HEK293T (cell line): ENCODE results near the gene TUBGCP3.

Experiments used
- ARNT ChIP-seq: fragments of 450-650 bp; IDR thresholded peaks from 2 replicates; pipeline ENCODE4 v1.6.1; 2017; ENCODE audit warnings: mild to moderate bottlenecking
- BHLHE40 ChIP-seq: fragments of 450-650 bp; IDR thresholded peaks from 2 replicates; pipeline ENCODE4 v1.6.1; 2016; ENCODE audit warnings: mild to moderate bottlenecking, moderate library complexity, borderline replicate concordance
- ELF4 ChIP-seq: fragments of 450-650 bp; IDR thresholded peaks from 2 replicates; pipeline ENCODE4 v1.6.1; 2017; ENCODE audit warnings: antibody characterized with exemption
- FOXA1 ChIP-seq: fragments of 450-650 bp; IDR thresholded peaks from 2 replicates; pipeline ENCODE4 v1.6.1; 2016; ENCODE audit warnings: mild to moderate bottlenecking
- FOXK2 ChIP-seq: fragments of 450-650 bp; IDR thresholded peaks from 2 replicates; pipeline ENCODE4 v1.6.1; 2016; ENCODE audit warnings: mild to moderate bottlenecking
- HDGF ChIP-seq: fragments of 450-650 bp; IDR thresholded peaks from 2 replicates; pipeline ENCODE4 v1.6.1; 2017; ENCODE audit warnings: antibody characterized with exemption, borderline replicate concordance
- L3MBTL2 ChIP-seq: fragments of 450-650 bp; conservative IDR thresholded peaks from 2 replicates; pipeline ENCODE4 v1.6.1; 2016; ENCODE audit warnings: mild to moderate bottlenecking
- SP1 ChIP-seq: fragments of 450-650 bp; IDR thresholded peaks from 2 replicates; pipeline ENCODE4 v1.6.1; 2017
- TARDBP ChIP-seq: fragments of 450-650 bp; IDR thresholded peaks from 2 replicates; pipeline ENCODE4 v1.6.1; 2016
- ZNF384 ChIP-seq: fragments of 450-650 bp; IDR thresholded peaks from 2 replicates; pipeline ENCODE4 v1.6.1; 2016

GRCh38 chr13:112624040-112624439 lies 36.1 kb upstream of the TUBGCP3 start:
- TF ChIP-seq ZNF384 (no peak), ELF4 (no peak), SP1 (no peak), TARDBP (no peak), ARNT (no peak), FOXA1 (no peak), L3MBTL2 (no peak), HDGF (no peak), BHLHE40 (no peak), FOXK2 (no peak)
